H1 (cell line): ENCODE measurements around the gene KCNH1. TPM values are rescaled to one million over a fixed set of nuclear protein-coding genes. Genes with fewer than 3 reads are reported as not detected.

Experiments used
- E2F6 ChIP-seq: IDR thresholded peaks from 2 replicates; pipeline ENCODE4 v1.6.1; 2012; ENCODE audit warnings: inconsistent platforms
- JUND ChIP-seq: IDR thresholded peaks from 2 replicates; pipeline ENCODE4 v1.6.1; 2011; ENCODE audit warnings: mild to moderate bottlenecking, improper control_type of control experiment, low read length
- polyA plus RNA-seq, 7 experiments: library from polyadenylated mRNA; depleted of rRNA in 3 of 7; stranded (reverse) in 5 of 7; unstranded in 2 of 7; fragments of >200 nt in 5 of 7; fragments of 200-250 nt in 2 of 7; gene quantifications; 1 replicate in 5 of 7; 2 replicates in 1 of 7; 4 replicates in 1 of 7; pipeline versions ENCODE4 v1.2.1 to v1.2.3, GENCODE V29; 2011 to 2013; ENCODE audit warnings: missing spikeins in 2 of 7, mixed read lengths in 2 of 7
- total RNA-seq: library from RNA; stranded (reverse); fragmentation: NEBNext Ultra II Directional; extraction: Animal tissue kit (Norgen Biotek cat#: 25700); gene quantifications from 2 replicates; pipeline ENCODE4 v1.2.1, GENCODE V29; 2021

The KCNH1 gene
- total and polyA plus RNA-seq, 2 of the 8 experiments (the other 6 are each of a cell fraction or from before 2014, with no cell fraction given), result 0.27 to 0.34 TPM

- TF ChIP-seq JUND, result no peak
- no peak for TF ChIP-seq E2F6
- TF ChIP-seq, all 59 proteins: peak for 0
Observed at GRCh38 chr1:210746024-210746731, 387.8 kb downstream of the KCNH1 start (continued).
